RWPE2 (cell line): ENCODE results near the gene CP.

Experiments
- ATAC-seq: fragments of 200-7000 bp; cut with Tn5 transposase; 3 replicates; pipeline ENCODE4 v1.9.1; 2021; ENCODE audit warnings: low read depth
- DNase-seq: peaks from one replicate; pipeline ENCODE4 v3.0.0-alpha.2; 2020; ENCODE audit warnings: low spot score
- H3K27ac ChIP-seq: fragments of 450-650 bp; 2 replicates; pipeline ENCODE4 v1.5.1; 2017; ENCODE audit warnings: mild to moderate bottlenecking; ENCODE audit not compliant: poor library complexity, severe bottlenecking
- H3K27me3 ChIP-seq: fragments of 250-450 bp; sonication (Bioruptor Pico); 2 replicates; pipeline ENCODE4 v1.5.1; 2021; ENCODE audit warnings: mild to moderate bottlenecking, moderate library complexity; ENCODE audit not compliant: insufficient read depth, poor library complexity, severe bottlenecking
- H3K36me3 ChIP-seq: fragments of 250-450 bp; sonication (Bioruptor Pico); 2 replicates; pipeline ENCODE4 v1.5.1; 2020; ENCODE audit warnings: low read depth, mild to moderate bottlenecking, moderate library complexity
- H3K4me1 ChIP-seq: fragments of 250-450 bp; sonication (Bioruptor Pico); 2 replicates; pipeline ENCODE4 v1.5.1; 2021; ENCODE audit warnings: mild to moderate bottlenecking, moderate library complexity; ENCODE audit not compliant: insufficient read depth, poor library complexity, severe bottlenecking
- H3K4me3 ChIP-seq: fragments of 250-450 bp; sonication (Bioruptor Pico); 2 replicates; pipeline ENCODE4 v1.5.1; 2021; ENCODE audit warnings: mild to moderate bottlenecking, moderate library complexity; ENCODE audit not compliant: severe bottlenecking
- H3K9me3 ChIP-seq: fragments of 250-450 bp; sonication (Bioruptor Pico); 2 replicates; pipeline ENCODE4 v1.5.1; 2021; ENCODE audit warnings: mild to moderate bottlenecking, moderate library complexity; ENCODE audit not compliant: severe bottlenecking
- TF ChIP-seq, protein P1 (sequence below): fragments of 450-650 bp; IDR thresholded peaks from one replicate; pipeline ENCODE4 v1.5.1; 2017; ENCODE audit warnings: mild to moderate bottlenecking, moderate library complexity; ENCODE audit not compliant: poor library complexity, severe bottlenecking

CP gene

DNA sequence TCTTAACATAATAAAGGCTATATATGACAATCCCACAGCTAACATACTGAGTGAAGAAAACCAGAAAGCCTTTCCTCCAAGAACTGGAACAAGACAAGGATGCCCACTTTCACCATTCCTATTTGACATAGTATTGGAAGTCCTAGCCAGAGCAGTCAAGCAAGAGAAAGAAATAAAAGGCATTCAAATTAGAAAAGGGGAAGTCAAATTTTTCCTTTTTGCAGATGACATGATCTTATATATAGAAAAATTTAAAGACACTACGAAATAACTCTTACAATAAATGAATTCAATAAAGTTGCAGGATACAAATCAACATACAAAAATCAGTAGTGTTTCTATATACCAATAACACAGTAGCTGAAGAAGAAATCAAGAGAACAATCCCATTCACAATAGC, 42.2 kb upstream of the CP start:
- Histone ChIP-seq H3K27ac (no peak overlapping the region), H3K27me3 (no peaks in the 10 kb centered on the region), H3K9me3 (no peaks in the 10 kb centered on the region), H3K4me1 (no peaks in the 10 kb centered on the region), H3K36me3 (no peaks in the 10 kb centered on the region), H3K4me3 (no peak overlapping the region)
- TF ChIP-seq, protein P1, sequence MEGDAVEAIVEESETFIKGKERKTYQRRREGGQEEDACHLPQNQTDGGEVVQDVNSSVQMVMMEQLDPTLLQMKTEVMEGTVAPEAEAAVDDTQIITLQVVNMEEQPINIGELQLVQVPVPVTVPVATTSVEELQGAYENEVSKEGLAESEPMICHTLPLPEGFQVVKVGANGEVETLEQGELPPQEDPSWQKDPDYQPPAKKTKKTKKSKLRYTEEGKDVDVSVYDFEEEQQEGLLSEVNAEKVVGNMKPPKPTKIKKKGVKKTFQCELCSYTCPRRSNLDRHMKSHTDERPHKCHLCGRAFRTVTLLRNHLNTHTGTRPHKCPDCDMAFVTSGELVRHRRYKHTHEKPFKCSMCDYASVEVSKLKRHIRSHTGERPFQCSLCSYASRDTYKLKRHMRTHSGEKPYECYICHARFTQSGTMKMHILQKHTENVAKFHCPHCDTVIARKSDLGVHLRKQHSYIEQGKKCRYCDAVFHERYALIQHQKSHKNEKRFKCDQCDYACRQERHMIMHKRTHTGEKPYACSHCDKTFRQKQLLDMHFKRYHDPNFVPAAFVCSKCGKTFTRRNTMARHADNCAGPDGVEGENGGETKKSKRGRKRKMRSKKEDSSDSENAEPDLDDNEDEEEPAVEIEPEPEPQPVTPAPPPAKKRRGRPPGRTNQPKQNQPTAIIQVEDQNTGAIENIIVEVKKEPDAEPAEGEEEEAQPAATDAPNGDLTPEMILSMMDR, result no peak
- DNase-seq, result no peak
- no peak for ATAC-seq

- H3K27ac ChIP-seq, result no peak overlapping the region
- H3K4me3 ChIP-seq, result no peak overlapping the region
- DNase-seq (no peak), ATAC-seq (no peak)
- no peaks in the 10 kb centered on the region for H3K27me3 ChIP-seq
- TF ChIP-seq, protein P1, result no peak
- H3K36me3 ChIP-seq, result no peaks in the 10 kb centered on the region
- H3K9me3 ChIP-seq, result no peaks in the 10 kb centered on the region
- H3K4me1 ChIP-seq, result peaks cover 4% of the 10 kb centered on the region
Measured at GRCh38 chr3:149258714-149259113, 37.1 kb upstream of the CP start.

- H3K36me3 ChIP-seq, result no peaks in the 10 kb centered on the region
- H3K27ac ChIP-seq, result no peak overlapping the region
- DNase-seq (no peak), ATAC-seq (no peak)
- no peak overlapping the region for H3K4me3 ChIP-seq
- TF ChIP-seq, protein P1, result no peak
- H3K4me1 ChIP-seq, result peaks cover 5% of the 10 kb centered on the region
- no peaks in the 10 kb centered on the region for H3K27me3 ChIP-seq
- no peaks in the 10 kb centered on the region for H3K9me3 ChIP-seq
Measured at GRCh38 chr3:149258298-149258697, 36.7 kb upstream of the CP start.

- Histone ChIP-seq H3K4me3 (no peak overlapping the region), H3K27me3 (no peaks in the 10 kb centered on the region), H3K36me3 (no peaks in the 10 kb centered on the region), H3K9me3 (no peaks in the 10 kb centered on the region), H3K4me1 (peaks cover 20% of the 10 kb centered on the region), H3K27ac (no peak overlapping the region)
- DNase-seq (no peak), ATAC-seq (no peak)
- TF ChIP-seq, protein P1, result no peak
Measured at GRCh38 chr3:149252272-149252671, 30.6 kb upstream of the CP start.

DNA sequence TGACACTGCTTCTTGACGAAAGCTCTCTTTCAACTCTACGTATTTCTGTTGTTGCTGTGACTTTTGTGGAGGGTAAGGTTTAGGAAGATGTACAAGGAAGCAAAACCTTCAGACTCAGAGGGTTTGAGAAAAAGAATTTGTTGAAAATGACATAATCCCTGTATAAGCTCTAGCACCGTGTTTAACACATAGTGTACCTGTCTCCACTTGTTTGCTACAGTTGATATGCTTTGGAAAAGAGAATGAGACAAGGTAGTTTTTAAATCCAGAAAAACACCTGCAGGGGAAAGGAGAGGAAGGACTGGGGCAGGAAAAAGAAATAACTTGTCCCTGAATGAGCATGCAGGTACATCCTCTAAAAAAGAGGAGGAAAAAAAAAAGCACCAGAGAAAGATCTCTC, 29.6 kb upstream of the CP start:
- no peaks in the 10 kb centered on the region for H3K36me3 ChIP-seq
- peaks cover 28% of the 10 kb centered on the region for H3K4me1 ChIP-seq
- H3K9me3 ChIP-seq, result no peaks in the 10 kb centered on the region
- no peak for ATAC-seq
- no peak overlapping the region for H3K4me3 ChIP-seq
- DNase-seq, result no peak
- TF ChIP-seq, protein P1, result no peak
- no peaks in the 10 kb centered on the region for H3K27me3 ChIP-seq
- no peak overlapping the region for H3K27ac ChIP-seq
